Adipocyte (in vitro differentiated cells): ENCODE results near the gene FUBP1.
"Not testable (repeated sequence)": the region's sequence is repeated elsewhere in the genome, so short reads cannot be mapped to it uniquely, and the experiment has no call there.

ENCODE experiments used
- DNase-seq: peaks from one replicate; pipeline ENCODE4 v3.0.0-alpha.2; 2015; ENCODE audit warnings: low read depth
- H3K27me3 ChIP-seq: replicated peaks from 2 replicates; pipeline ENCODE4 v1.7.0; 2013; ENCODE audit warnings: mild to moderate bottlenecking, low read length, moderate library complexity; ENCODE audit not compliant: control insufficient read depth, insufficient read depth
- H3K36me3 ChIP-seq: 2 replicates; pipeline ENCODE4 v1.7.0; 2013; ENCODE audit warnings: low read length, mild to moderate bottlenecking, moderate library complexity; ENCODE audit not compliant: control insufficient read depth, insufficient read depth, severe bottlenecking
- H3K4me1 ChIP-seq: 2 replicates; pipeline ENCODE4 v1.7.0; 2013; ENCODE audit warnings: mild to moderate bottlenecking, low read length, moderate library complexity; ENCODE audit not compliant: control insufficient read depth, insufficient read depth
- H3K4me3 ChIP-seq: 2 replicates; pipeline ENCODE4 v1.7.0; 2013; ENCODE audit warnings: mild to moderate bottlenecking, low read length, moderate library complexity
- H3K9ac ChIP-seq: 2 replicates; pipeline ENCODE4 v1.7.0; 2013; ENCODE audit warnings: mild to moderate bottlenecking, low read length, moderate library complexity
- H3K9me3 ChIP-seq: 2 replicates; pipeline ENCODE4 v1.7.0; 2013; ENCODE audit warnings: mild to moderate bottlenecking, low read length, moderate library complexity; ENCODE audit not compliant: control insufficient read depth

FUBP1 gene

DNA sequence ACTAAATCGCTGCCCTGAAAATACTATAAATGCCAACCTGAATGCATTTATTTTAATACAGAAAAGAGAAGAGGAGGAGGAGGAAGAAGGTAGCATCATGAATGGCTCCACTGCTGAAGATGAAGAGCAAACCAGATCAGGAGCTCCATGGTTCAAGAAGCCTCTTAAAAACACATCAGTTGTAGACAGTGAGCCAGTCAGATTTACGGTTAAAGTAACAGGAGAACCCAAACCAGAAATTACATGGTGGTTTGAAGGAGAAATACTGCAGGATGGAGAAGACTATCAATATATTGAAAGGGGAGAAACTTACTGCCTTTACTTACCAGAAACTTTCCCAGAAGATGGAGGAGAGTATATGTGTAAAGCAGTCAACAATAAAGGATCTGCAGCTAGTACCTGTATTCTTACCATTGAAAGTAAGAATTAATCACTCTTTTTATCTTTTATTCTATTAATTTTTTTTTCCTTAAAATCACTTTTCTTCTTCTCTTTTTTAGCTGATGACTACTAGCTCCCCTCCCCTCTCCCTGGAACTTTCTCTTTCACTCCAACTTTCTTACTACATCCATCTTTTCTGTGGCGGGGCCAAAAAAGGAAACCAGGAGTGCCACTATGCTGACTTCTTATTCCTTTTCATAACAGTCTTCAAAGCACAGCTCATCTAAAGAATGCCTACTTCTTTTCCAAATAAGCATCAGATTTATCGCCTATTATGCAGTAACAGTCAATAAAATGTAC lies 36.3 kb downstream of the FUBP1 start:
- Histone ChIP-seq H3K27me3 (no peaks in the 10 kb centered on the region), H3K4me3 (no peak overlapping the region), H3K36me3 (peaks cover 98% of the 10 kb centered on the region)

DNA sequence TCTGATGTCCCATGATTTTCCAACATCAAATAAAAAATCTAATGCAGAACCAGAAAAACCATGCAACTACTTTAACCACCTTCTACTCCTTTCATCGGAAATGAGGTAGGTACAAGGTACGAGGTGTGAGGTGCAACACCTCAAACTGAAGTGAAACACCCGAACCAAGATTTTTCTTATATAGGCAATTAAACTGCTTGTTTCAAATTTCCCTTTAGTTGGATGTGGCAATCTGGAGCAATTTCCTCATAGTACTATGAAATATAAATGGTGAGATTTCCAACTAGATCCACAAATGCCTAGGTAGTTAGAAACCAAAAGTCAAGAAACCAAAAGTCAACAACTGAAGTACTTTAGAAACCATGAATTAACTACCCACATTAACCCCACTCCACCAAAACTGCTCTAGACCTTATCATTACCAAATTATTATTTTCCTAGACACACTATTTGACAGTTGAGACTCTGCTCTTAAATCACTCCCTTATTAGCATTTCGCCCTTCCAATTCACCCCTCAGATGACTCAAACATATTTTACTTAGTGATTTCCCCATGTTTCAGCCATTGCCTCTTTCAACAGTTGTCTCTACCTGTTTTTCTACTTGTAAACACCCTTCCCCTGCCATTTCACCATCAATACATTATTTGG lies 37.8 kb downstream of the FUBP1 start:
- Histone ChIP-seq H3K9me3 (no peaks in the 10 kb centered on the region), H3K9ac (no peak overlapping the region), H3K27me3 (no peaks in the 10 kb centered on the region), H3K4me3 (no peak overlapping the region), H3K4me1 (peaks cover 12% of the 10 kb centered on the region), H3K36me3 (peaks cover 96% of the 10 kb centered on the region)
- DNase-seq = peak; percentile 42

More for the DNA sequence above, 36.3 kb downstream of the FUBP1 start:
- DNase-seq = no peak
- Histone ChIP-seq H3K4me1 (peaks cover 10% of the 10 kb centered on the region), H3K9ac (no peak overlapping the region), H3K9me3 (no peaks in the 10 kb centered on the region)

DNA sequence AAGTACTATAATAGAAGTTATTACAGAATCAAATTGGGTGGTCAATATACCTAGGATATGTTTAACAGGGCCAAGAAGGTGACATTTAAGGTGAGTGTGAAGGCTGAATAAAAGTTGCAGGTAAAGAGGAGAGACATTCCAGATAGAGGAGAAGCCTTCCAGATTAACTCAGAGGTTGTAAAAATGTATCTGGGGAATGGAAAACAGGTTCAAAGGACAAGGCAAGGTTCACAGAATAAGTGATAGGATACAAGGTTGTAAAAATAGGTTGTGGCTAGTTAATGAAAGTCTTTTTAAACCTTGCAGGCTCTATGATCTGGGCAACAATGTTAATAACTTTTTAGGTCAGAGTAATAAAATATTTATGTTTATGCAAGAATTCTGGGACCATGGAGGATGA lies 40.2 kb downstream of the FUBP1 start:
- no peaks in the 10 kb centered on the region for H3K9me3 ChIP-seq
- H3K4me3 ChIP-seq = no peak overlapping the region
- no peak for DNase-seq
- H3K27me3 ChIP-seq = no peaks in the 10 kb centered on the region
- no peak overlapping the region for H3K9ac ChIP-seq
- H3K36me3 ChIP-seq = peaks cover 91% of the 10 kb centered on the region
- H3K4me1 ChIP-seq = peaks cover 21% of the 10 kb centered on the region

DNA sequence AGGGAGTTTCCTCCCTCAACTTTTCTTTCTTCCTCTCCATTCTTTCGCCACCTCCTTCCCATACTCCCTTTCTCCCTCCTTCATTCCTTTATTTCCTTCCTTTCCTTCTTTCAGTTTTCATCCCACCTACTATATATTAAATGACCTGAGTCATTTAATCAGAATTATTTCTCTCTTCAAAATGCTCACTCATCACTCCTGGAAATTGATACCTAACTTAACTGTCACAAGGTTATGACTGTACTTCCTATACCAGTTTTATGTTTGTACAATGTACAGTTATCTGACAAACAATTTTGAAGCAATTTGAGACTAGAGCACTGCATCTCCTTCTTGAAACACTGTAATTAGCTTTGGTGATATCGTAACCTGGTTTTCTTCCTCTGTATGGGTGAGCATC lies 49.1 kb downstream of the FUBP1 start:
- Histone ChIP-seq H3K9me3 (no peaks in the 10 kb centered on the region), H3K4me1 (peaks cover 5% of the 10 kb centered on the region), H3K9ac (no peak overlapping the region), H3K27me3 (no peaks in the 10 kb centered on the region), H3K4me3 (no peak overlapping the region), H3K36me3 (peaks cover 87% of the 10 kb centered on the region)
- DNase-seq = no peak

DNA sequence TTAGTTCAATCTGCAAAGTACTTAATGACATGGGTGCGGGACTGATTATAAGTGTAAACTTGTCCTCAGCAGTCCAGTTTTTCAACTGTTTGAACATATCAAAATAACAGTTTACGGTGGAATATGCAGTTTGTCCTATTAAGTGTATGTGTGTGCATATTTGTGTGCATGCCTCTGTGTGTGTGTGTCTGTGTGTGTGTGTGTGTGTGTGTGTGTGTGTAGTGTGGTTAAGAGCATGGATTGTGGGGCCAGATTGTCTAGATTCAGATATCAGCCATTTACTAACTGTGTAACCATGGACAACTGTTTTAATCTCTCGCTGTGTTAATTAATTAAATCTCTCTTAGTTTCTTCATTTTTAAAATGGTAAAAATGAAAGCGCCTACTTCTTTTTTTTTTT lies 51.5 kb downstream of the FUBP1 start:
- Histone ChIP-seq H3K9ac (no peak overlapping the region), H3K36me3 (peaks cover 83% of the 10 kb centered on the region), H3K4me3 (no peak overlapping the region), H3K4me1 (peaks cover 5% of the 10 kb centered on the region), H3K9me3 (no peaks in the 10 kb centered on the region), H3K27me3 (no peaks in the 10 kb centered on the region)
- DNase-seq = no peak

DNA sequence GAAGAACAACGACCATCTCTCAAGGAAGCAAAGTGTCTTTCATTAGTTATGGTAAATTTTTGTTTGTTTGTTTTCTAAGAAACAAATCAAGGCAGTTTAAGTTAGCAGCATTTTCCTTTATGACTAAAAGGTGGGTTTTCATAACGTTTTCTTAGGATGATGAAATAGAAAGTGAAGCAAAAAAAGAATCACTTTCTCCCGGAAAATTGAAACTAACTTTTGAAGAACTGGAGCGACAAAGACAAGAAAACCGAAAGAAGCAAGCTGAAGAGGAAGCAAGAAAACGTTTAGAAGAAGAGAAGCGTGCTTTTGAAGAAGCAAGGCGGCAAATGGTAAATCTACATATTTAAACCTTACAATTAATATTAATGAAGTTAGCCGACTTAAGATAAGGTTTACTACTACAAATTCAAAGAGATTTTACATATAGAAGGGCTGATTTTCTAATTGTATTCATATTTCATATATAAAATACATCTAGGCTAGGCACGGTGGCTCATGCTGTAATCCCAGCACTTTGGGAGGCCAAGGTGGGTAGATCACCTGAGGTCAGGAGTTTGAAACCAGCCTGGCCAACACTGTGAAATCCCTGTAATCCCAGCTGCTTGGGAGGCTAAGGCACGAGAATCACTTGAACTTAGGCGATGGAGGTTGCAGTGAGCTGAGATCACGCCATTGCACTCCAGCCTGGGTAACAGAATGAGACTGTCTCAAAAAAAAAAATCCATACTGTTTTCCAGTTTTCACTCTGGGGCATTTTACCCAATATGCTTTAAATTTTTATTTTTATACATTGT lies 52.1 kb downstream of the FUBP1 start:
- peaks cover 81% of the 10 kb centered on the region for H3K36me3 ChIP-seq
- DNase-seq = no peak

DNA sequence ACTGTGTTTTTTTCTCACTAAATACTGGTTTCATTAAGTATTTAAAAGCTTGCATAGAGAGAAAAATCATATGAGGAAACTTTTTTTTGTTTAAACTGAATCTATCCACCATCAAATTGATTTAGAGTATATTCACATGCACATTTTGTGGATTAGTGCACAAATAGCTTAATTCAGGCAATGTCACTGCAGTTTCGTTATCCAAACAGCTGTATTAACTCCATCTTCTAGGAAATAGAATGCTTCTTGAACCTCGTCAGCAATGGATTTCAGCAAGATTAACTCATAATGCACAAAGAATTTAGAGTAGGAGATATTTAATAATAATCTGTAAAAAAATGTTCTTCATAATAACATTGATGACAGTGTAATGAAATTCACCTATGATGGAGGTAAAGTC lies 52.9 kb downstream of the FUBP1 start:
- H3K4me3 ChIP-seq = no peak overlapping the region
- H3K27me3 ChIP-seq = no peaks in the 10 kb centered on the region
- peaks cover 5% of the 10 kb centered on the region for H3K4me1 ChIP-seq
- no peaks in the 10 kb centered on the region for H3K9me3 ChIP-seq
- H3K9ac ChIP-seq = no peak overlapping the region
- H3K36me3 ChIP-seq = peaks cover 83% of the 10 kb centered on the region
- no peak for DNase-seq

More for the DNA sequence above, 52.1 kb downstream of the FUBP1 start:
- no peaks in the 10 kb centered on the region for H3K27me3 ChIP-seq
- no peak overlapping the region for H3K4me3 ChIP-seq
- no peaks in the 10 kb centered on the region for H3K9me3 ChIP-seq
- peaks cover 5% of the 10 kb centered on the region for H3K4me1 ChIP-seq
- H3K9ac ChIP-seq = no peak overlapping the region

DNA sequence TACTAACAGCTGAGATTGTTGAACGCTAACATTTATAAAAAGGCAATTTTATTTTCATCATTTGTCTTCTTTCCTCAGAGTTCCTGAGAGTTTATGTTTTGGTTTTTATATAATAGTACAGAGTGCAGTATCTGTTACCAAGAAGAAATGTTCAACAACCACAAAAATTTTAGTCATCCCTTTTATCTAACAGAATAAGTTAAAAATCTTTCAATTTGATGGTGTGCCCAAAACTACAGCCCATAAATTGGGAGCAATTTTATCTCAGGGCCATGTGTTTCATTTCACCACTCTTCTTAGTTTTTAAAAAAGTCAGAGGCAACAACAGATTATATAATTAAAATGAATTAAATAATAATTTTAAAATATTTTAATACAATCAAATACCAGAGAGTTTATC lies 53.4 kb downstream of the FUBP1 start:
- Histone ChIP-seq H3K36me3 (peaks cover 83% of the 10 kb centered on the region), H3K4me1 (peaks cover 5% of the 10 kb centered on the region), H3K9me3 (no peaks in the 10 kb centered on the region), H3K27me3 (no peaks in the 10 kb centered on the region), H3K9ac (no peak overlapping the region), H3K4me3 (no peak overlapping the region)
- peak; percentile 80 for DNase-seq

DNA sequence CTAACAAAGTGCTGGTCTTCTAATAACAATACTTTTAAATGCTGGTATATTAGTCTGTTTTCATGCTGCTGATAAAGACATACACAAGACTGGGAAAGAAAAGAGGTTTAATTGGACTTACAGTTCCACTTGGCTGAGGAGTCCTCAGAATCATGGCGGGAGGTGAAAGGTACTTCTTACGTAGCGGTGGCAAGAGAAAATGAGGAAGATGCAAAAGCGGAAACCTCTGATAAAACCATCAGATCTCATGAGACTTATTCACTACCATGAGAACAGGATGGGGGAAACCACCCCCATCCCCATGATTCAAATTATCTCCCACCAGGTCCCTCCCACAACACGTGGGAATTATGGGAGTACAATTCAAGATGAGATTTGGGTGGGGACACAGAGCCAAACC lies 60.0 kb downstream of the FUBP1 start:
- peaks cover 67% of the 10 kb centered on the region for H3K36me3 ChIP-seq

DNA sequence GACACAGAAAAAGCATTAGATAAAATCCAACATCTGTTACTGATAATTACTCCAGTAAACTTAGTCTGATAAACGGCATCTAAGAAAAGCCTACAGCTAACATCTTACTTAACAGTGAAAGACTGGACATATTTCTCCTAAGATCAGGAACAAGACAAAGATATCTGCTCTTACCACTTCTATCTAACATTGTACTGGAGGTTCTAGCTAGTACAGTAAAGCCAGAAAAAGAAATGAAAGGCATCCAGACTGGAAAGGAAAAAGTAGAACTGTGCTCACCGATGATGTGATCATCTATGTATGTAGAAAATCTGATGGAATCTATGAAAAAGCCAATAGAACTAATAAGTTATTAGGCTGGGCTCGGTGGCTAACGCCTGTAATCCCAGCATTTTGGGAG lies 68.8 kb downstream of the FUBP1 start:
- no peaks in the 10 kb centered on the region for H3K27me3 ChIP-seq
- H3K4me1 ChIP-seq = no peaks in the 10 kb centered on the region
- peaks cover 20% of the 10 kb centered on the region for H3K36me3 ChIP-seq
- no peak for DNase-seq
- no peak overlapping the region for H3K4me3 ChIP-seq
- no peaks in the 10 kb centered on the region for H3K9me3 ChIP-seq
- H3K9ac ChIP-seq = no peak overlapping the region

More for the DNA sequence above, 60.0 kb downstream of the FUBP1 start:
- not testable (repeated sequence) for H3K27me3 ChIP-seq, DNase-seq, H3K9ac ChIP-seq, H3K4me1 ChIP-seq, H3K9me3 ChIP-seq, H3K4me3 ChIP-seq

DNA sequence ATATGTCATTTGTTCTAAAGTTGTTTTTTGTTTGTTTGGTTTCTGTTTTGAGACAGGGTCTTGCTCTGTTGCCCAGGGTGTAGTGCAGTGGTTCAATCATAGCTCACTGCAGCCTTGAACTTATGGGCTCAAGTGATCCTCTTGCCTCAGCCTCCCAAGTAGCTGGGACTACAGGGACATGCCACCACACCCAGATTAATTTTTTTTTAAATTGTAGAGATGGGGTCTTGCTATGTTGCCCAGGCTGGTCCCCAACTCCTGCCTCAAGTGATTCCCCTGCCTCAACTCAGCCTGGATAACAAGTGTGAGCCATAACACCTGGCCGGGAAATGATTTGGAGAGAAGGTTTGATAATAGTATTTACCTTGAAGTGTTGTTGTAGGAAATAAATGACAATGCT lies 72.2 kb downstream of the FUBP1 start:
- H3K36me3 ChIP-seq = peaks cover 17% of the 10 kb centered on the region
- no peak for DNase-seq
- H3K27me3 ChIP-seq = no peaks in the 10 kb centered on the region
- no peak overlapping the region for H3K4me3 ChIP-seq
- H3K9ac ChIP-seq = no peak overlapping the region
- no peaks in the 10 kb centered on the region for H3K9me3 ChIP-seq
- no peaks in the 10 kb centered on the region for H3K4me1 ChIP-seq
